GM18858 (cell line): ENCODE measurements around the gene TRAP1.
"Not testable (repeated sequence)": the region's sequence is repeated elsewhere in the genome, so short reads cannot be mapped to it uniquely, and the experiment has no call there.

Experiments used
- ATAC-seq: cut with Tn5 transposase; IDR thresholded peaks from one replicate; pipeline ENCODE4 v1.9.1; 2021; ENCODE audit not compliant: unreplicated experiment

Gene TRAP1

GRCh38 chr16:3714378-3714777 is 2.9 kb downstream of the TRAP1 start:
- ATAC-seq = not testable (repeated sequence)

DNA sequence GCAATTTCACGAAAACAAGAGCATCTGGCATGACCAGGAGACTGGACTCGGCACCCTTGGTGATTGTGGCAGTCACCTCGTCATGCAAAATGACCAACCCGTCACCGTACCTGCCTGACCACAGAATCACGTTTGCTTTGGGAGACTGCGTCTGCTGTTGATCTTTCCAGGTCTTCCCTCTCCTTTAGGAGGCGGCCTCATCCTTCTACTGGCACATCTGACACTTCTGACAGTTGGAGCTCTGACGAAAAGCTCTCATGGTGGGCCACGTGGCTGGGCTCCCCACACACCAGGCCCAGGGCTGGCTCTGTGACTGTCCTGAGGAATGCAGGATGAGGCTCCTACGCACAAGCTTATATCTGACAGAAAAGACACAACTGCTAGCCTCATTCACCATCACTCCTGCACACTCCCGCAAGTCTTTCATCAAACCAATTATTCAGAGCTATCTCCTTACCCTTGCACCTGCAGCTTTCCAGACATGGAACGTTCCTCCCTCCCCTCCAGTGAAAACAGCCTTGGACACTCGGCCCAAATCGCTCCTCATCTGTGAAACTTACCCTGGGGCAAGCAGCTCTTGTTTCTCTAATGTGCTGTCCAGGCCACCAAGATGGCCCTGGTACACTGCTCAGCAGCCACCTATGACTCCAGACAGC is 3.6 kb downstream of the TRAP1 start:
- no peak for ATAC-seq

- ATAC-seq = no peak
Observed at GRCh38 chr16:3712861-3713372, 4.4 kb downstream of the TRAP1 start.

- no peak for ATAC-seq
Observed at GRCh38 chr16:3706253-3707012, 10.9 kb downstream of the TRAP1 start.

DNA sequence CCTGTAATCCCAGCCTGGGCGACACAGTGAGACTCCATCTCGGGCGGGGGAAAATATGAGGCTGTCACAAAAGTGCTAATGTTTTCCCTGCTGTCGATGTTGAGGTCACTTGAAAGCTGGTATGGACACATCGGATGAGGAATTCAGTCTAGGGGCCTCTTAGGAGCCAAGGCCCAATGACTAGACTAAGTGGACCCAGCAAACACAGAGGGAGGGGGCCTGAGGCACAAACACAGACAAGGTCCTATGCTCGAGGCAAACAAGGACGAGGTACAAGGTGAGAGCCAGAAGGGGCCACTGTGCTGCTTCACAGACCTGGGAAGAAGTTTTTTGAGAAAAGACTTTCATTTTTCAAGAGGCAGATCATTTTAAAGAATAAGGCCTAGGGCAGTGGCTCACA is 15.2 kb downstream of the TRAP1 start:
- no peak for ATAC-seq

DNA sequence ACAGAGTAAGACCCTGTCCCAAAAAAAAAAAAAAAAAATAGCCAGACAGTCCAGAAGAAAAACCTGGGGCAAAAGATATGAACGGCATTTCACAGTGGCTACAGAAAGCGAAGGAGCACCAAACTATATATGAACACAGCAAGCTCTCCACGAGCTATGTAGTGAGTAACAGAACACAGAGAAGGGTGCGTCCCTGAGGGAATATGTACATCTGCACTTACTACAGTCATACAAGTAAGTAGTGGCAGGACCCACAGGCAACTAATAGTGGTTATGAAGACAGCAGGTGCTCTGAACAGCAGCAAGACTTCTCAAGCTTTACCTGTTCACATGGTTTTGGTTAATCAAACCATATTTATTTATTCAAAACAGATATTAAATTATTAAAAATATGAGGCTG is 15.8 kb downstream of the TRAP1 start:
- ATAC-seq = no peak

- ATAC-seq = no peak
Observed at GRCh38 chr16:3698941-3699340, 18.4 kb downstream of the TRAP1 start.

DNA sequence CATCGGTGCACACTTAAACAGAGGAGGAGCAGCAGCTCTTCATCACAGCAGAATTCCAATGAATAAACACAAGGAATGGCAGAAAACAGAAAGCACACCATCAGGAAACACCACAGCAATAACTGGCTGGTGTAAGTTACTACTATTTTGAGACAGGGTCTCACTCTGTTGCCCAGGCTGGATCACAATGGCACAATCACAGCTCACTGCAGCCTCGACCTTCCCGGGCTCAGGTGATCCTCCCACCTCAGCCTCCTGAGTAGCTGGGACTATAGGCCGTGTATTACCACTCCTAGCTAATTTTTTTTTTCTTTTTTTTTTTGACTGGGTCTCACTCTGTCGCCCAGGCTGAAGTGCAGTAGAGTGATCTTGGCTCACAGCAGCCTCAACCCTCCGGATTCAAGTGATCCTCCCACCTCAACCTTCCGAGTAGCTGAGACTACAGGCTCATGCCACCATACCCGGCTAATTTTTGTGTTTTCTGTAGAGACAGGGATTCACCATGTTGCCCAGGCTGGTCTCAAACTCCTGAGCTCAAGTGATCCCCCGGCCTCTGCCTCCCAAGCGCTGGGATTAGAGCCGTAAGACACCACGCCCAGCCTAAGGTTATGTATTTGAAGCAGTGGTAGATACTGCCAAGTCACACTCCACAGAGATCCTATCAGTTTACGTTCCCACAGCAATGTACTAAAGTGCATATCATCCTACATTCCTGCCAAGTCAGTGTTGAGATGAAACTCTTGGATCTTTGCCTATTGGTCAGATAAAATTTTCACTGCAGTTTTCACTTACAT is 20.7 kb downstream of the TRAP1 start:
- no peak for ATAC-seq

- no peak for ATAC-seq
Observed at GRCh38 chr16:3695610-3696369, 21.5 kb downstream of the TRAP1 start.

GRCh38 chr16:3694051-3694450 is 23.3 kb downstream of the TRAP1 start:
- no peak for ATAC-seq

- no peak for ATAC-seq
Observed at GRCh38 chr16:3691761-3692160, 25.6 kb downstream of the TRAP1 start.

- no peak for ATAC-seq
Observed at GRCh38 chr16:3690980-3691720, 26.2 kb downstream of the TRAP1 start.

GRCh38 chr16:3690470-3690928 is 26.8 kb downstream of the TRAP1 start:
- no peak for ATAC-seq

- no peak for ATAC-seq
Observed at GRCh38 chr16:3689731-3690130, 27.6 kb downstream of the TRAP1 start.

DNA sequence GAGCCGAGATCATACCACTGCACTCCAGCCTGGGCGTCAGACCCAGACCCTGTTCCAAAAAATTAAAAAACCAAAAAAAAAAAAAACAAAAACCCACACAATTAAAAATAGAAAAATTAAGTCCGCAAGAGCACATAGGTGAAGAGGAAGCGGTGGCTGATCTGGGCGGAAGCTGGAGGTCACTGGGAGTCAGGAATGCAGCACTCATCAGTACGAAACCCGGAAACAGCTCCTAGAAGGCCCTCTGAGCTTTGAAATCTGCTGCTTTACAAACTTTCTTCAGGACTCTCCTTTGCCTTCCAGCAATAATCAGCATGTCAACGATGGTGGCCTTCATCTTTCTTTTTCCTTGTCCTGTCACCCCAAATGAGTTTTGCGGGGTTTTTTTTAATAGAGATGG is 29.5 kb downstream of the TRAP1 start:
- ATAC-seq = no peak

DNA sequence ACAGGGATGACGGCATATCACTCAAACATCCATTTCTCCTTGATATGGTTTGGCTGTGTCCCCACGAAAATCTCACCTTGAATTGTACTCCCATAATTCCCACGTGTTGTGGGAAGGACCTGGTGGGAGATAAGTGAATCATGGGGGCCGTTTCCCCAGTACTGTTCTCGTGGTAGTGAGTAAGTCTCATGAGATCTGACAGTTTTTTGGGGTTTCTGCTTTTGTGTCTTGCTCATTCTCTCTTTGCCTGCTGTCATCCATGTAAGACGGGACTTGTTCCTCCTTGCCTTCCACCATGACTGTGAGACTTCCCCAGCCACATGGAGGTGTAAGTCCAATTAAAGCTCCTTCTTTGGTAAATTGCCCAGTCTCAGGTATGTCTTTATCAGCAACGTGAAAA is 30.3 kb downstream of the TRAP1 start:
- no peak for ATAC-seq

- ATAC-seq = no peak
Observed at GRCh38 chr16:3681206-3681605, 36.1 kb downstream of the TRAP1 start.

GRCh38 chr16:3677994-3678393 is 39.3 kb downstream of the TRAP1 start:
- no peak for ATAC-seq

DNA sequence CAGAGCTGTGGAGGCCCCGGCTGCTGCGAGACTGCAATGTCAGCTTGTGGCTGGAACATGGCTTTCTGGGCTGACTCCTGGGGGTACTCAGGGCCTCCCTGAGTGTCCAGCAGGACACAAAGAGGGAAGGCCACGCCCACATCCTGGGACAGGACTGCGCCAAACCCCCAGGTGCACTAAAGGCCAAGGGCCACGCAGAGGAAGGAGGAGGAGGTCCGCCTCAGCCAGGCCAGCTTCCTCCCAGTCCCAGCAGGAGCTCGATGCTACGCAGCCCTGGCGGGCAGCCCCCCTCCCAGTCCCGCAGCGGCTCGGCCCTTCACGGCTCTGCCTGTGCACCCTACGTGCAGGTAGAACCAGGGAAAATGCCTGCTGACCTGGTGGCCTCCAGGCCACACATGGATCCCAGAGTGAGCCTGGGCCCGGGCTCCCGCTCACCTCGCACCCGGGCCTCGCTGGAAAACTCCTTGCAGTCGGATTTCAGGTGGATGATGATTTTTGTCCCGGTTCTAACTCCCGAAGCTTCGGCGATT is 41.7 kb downstream of the TRAP1 start:
- no peak for ATAC-seq
